Adrenal gland (tissue), 5 donors: ENCODE results near the gene ALPK3.

Experiments
- POLR2A ChIP-seq, 2 donors: fragments of 450-650 bp; IDR thresholded peaks; one replicate each; pipeline ENCODE4 v1.6.1; 2017; ENCODE audit warnings: antibody characterized with exemption in 2 of 2, mild to moderate bottlenecking in 2 of 2, moderate library complexity in 1 of 2
- TF ChIP-seq, protein P1 (sequence below), 6 experiments: fragments of 450-650 bp in 4 of 6; fragments of 200-600 bp in 2 of 6; sonication (generic) in 1 of 6; IDR thresholded peaks; 1 replicate in 5 of 6; 2 replicates in 1 of 6; pipeline versions ENCODE4 v1.5.1 to v1.8.0; 2016 to 2021; ENCODE audit warnings: antibody characterized with exemption in 6 of 6, mild to moderate bottlenecking in 2 of 6, moderate library complexity in 1 of 6
- donor health status: DM: no; HTN: no; CAD: no.

DNA sequence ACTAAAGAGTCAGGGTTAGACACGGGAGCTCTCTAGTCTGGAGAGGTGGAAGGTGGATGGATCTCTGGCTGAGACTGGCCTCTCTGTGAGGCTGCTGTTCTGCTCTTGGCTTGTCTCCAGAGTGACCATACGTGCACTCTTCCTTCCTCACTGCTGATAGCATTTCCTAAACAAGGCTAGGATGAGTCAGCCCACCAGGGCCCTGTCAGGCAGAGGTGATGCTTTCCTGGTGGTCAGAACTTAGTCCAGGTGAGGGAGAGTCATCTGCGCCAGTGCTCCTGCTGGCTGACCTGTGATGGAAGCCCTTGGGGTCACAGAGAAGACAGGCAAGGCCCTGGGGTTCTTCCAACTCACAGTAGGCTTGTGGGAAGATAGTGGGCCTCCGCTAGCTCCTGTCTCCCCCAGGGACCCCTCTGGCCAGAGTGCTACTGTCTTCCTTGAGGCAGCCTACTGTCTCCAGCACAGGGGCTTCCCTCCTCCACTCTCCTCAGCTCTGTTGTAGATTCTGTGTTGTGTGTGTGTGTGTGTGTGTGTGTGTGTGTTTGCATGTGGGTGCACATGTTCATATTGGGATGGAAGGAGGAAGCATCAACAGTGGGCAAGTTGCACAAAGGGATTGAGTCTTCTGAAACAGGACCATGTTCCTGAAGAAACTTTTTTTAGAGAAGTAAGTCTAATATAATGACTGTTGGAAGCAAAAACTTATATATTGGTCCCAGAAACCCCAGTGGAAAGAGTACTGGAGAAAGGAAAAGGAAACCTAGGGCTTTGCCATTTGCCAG lies 16.5 kb downstream of the ALPK3 start:
- TF ChIP-seq, protein P1, sequence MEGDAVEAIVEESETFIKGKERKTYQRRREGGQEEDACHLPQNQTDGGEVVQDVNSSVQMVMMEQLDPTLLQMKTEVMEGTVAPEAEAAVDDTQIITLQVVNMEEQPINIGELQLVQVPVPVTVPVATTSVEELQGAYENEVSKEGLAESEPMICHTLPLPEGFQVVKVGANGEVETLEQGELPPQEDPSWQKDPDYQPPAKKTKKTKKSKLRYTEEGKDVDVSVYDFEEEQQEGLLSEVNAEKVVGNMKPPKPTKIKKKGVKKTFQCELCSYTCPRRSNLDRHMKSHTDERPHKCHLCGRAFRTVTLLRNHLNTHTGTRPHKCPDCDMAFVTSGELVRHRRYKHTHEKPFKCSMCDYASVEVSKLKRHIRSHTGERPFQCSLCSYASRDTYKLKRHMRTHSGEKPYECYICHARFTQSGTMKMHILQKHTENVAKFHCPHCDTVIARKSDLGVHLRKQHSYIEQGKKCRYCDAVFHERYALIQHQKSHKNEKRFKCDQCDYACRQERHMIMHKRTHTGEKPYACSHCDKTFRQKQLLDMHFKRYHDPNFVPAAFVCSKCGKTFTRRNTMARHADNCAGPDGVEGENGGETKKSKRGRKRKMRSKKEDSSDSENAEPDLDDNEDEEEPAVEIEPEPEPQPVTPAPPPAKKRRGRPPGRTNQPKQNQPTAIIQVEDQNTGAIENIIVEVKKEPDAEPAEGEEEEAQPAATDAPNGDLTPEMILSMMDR (IDR thresholded peaks at IDR 0.05): no peak
- no peak for TF ChIP-seq POLR2A (IDR thresholded peaks at IDR 0.05)
